ENCODE results near the gene JMJD6. TPM values are rescaled to one million over a fixed set of nuclear protein-coding genes. Genes with fewer than 3 reads are reported as not detected.
A peak's percentile ranks its signal among the peaks of the same experiment; 100 is the strongest.

Gene JMJD6
- total and polyA plus RNA-seq, 9 of the 15 experiments (the other 6 are each of a cell fraction or from before 2014, with no cell fraction given), result 2.5 to 52.3 (median 36.3) TPM

- Histone ChIP-seq H3K9me3 (replicated peaks; ENCODE audit: control insufficient read depth, insufficient read depth, low read depth, low read length) (no peaks in the 10 kb centered on the region), H3K9ac (ENCODE audit: insufficient read depth in 1 of 2, low read depth in 2 of 2, low read length in 2 of 2) (peak within 1 kb of the TSS; percentile 99), H3K4me2 (ENCODE audit: insufficient read depth, low read length) (peak within 1 kb of the TSS; percentile 88), H3K4me1 (replicated peaks in 1 of 2; ENCODE audit: control insufficient read depth in 2 of 2, insufficient read depth in 2 of 2, low read length in 2 of 2) (peaks cover 5 to 27% of the 10 kb centered on the region in 2 experiments), H3K79me2 (ENCODE audit: control insufficient read depth, insufficient read depth, low read length) (peaks cover 81% of the 10 kb centered on the region), H3K36me3 (ENCODE audit: control insufficient read depth, insufficient read depth, low read length) (peaks cover 54% of the 10 kb centered on the region), H3K27me3 (ENCODE audit: control insufficient read depth in 2 of 2, insufficient read depth in 2 of 2, low read length in 2 of 2) (no peaks in the 10 kb centered on the region), H4K20me1 (replicated peaks; ENCODE audit: control insufficient read depth, insufficient read depth, low read length) (peaks cover 31% of the 10 kb centered on the region), H3K27ac (ENCODE audit: extremely low read depth, low read depth, low read length) (peak within 1 kb of the TSS; percentile 99), H2AFZ (ENCODE audit: low read depth, low read length) (peak within 1 kb of the TSS; percentile 96), H3K9me1 (ENCODE audit: control insufficient read depth, insufficient read depth, low read length) (no peaks in the 10 kb centered on the region), H3K4me3 (peak within 1 kb of the TSS; percentile 91)
- ChIA-PET CTCF (ENCODE audit: low intra/inter-chr PET ratio) (no interaction called here), POLR2A (interaction anchor here (0.6 to 8.5 kb wide), 33 partner anchors 9 to 1628 kb away, joined by 3 to 75 read pairs (median 4); partner anchors contain the start of genes JMJD6, METTL23 and MXRA7)
- peak; percentile 74 for ATAC-seq
- DNase-seq (ENCODE audit: extremely low read depth in 1 of 4, low spot score in 3 of 4), result peak; percentile 91 to 99 (median 95)
- no TSS peak for BruUV-seq (replicated peaks)
- intact Hi-C loops (cut with micrococcal nuclease) (loop anchor here (2.0 kb wide), 1 partner anchor 52 kb away; no protein-coding TSS in a partner anchor), in situ Hi-C loops (cut with MboI) (no loop called here)
- FAIRE-seq, result peak; percentile 79
- WGBS (ENCODE audit: insufficient coverage, low coverage, missing lambda C conversion rate), result 2% methylated on average over 52 of the region's 60 CpGs
- TF ChIP-seq STAT6 (CRISPR knock-in tag; IDR thresholded peaks at IDR 0.05) (peak; percentile 85; the same call in 1 of the 2 replicates), BCL6 (CRISPR knock-in tag; IDR thresholded peaks at IDR 0.05) (no peak), POLR3G (IDR thresholded peaks at IDR 0.05; ENCODE audit: extremely low read depth, insufficient read length, insufficient replicate concordance) (no peak), FOSL1 (tag; conservative IDR thresholded peaks at IDR 0.05) (no peak), SNIP1 (IDR thresholded peaks at IDR 0.05; ENCODE audit: low read depth) (no peak), FOXK2 (conservative IDR thresholded peaks at IDR 0.05 in 1 of 2, IDR thresholded peaks at IDR 0.05 in 1 of 2; ENCODE audit: low read depth in 2 of 2) (peak; percentile 77 to 80; a peak in 2 of 4 replicates), CEBPG (CRISPR knock-in tag; IDR thresholded peaks at IDR 0.05) (no peak; the same call in 1 of the 2 replicates), CEBPG (tag; conservative IDR thresholded peaks at IDR 0.05 in 1 of 2, IDR thresholded peaks at IDR 0.05 in 1 of 2) (no peak), MYNN (IDR thresholded peaks at IDR 0.05) (peak; percentile 64; the same call in 1 of the 2 replicates), MYNN (CRISPR knock-in tag; IDR thresholded peaks at IDR 0.05) (no peak), GABPA (tag; conservative IDR thresholded peaks at IDR 0.05; ENCODE audit: low read depth) (peak; percentile 95), SMAD3 (CRISPR knock-in tag; conservative IDR thresholded peaks at IDR 0.05) (no peak; the same call in 1 of the 2 replicates), ESRRB (CRISPR knock-in tag; IDR thresholded peaks at IDR 0.05; ENCODE audit: borderline replicate concordance) (no peak), CGGBP1 (CRISPR knock-in tag; IDR thresholded peaks at IDR 0.05) (peak; percentile 92), ZNF280A (IDR thresholded peaks at IDR 0.05; ENCODE audit: low read depth, partially characterized antibody) (no peak), MXD1 (CRISPR knock-in tag; IDR thresholded peaks at IDR 0.05; ENCODE audit: borderline replicate concordance, poor library complexity, severe bottlenecking) (peak; percentile 73)
These were observed 10.8 kb upstream of the JMJD6 start, which contains the start of gene SRSF2 for GRCh38 chr17:76737082-76737675. Gene SRSF2 (minus strand): TSS chr17:76737331. CDS start chr17:76737160, 171 bp downstream.
